T1000 (cell line): ENCODE data around the gene SYT12.

ENCODE experiments used
- DNase-seq: peaks from one replicate; lab custom pipeline; 2025; ENCODE audit warnings: mixed read lengths; lab: John Stamatoyannopoulos, UW

Gene SYT12

DNA sequence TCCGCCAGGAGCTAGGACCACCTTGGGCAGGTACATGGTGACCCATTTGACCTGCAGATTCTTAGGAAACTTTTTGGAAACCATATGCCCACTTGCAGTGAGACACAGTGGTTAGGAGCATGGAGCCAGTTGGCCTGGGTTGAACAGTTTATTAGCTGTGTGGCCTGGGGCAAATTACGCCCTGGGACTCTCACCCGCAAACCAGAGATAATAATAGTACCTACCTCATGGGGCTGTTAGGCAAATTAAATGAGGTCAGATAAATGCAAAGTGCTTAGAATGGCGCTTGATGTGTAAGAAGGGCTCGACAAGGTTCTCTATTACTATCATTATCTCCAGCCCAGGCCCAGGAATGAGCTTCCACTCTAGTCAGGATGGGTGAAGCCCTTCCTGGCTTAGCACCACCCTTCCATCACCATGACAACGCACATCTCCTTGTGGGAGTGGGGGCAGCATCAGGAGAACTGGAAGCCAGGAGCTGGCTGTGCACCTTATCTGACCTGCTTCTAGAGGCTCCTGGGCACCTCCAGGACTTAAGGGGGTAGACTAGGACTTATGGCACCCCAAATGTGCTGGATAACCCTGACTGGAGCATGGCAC is 5.1 kb downstream of the SYT12 start:
- no peak for DNase-seq

GRCh38 chr11:67029146-67029545 is 6.2 kb downstream of the SYT12 start:
- DNase-seq: no peak

GRCh38 chr11:67030976-67031375 is 8.0 kb downstream of the SYT12 start:
- DNase-seq: no peak

- no peak for DNase-seq
Observed at GRCh38 chr11:67031791-67032561, 9.0 kb downstream of the SYT12 start.

DNA sequence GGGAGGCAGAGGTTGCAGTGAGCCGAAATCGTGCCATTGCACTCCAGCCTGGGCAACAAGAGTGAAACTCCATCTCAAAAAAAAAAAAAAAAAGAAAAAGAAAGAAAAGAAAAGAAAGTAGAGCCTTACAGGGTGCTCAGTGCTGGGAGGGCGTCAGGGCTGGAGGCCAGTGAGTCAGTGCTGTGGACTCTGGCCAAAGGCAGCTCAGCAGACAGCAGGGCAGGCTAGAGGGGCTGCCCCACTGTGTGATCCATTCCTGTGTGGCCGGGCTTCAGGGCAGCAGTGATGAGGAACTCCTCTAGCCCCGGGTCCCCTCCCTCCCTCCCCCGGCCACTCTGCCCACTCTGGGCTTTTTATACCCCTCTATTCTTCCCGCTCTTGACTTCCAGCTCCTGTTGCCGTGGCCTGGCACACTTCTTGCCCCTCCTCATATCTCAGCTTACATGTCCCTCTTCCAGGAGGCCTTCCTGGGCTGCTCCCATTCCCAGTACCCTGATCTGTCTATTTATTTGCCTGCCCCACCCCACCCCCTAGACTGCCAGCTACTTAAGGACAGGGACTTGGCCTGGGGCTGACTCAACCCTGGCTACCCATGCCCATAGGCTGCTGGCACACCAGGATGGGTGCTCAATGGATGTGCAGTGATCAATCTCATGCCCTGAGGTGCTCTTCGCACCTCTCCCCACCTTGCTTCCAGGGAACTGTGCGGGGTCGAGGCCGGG is 10.1 kb downstream of the SYT12 start:
- peak; percentile 72 for DNase-seq

- DNase-seq: peak; percentile 59
Observed at GRCh38 chr11:67033661-67034166, 10.8 kb downstream of the SYT12 start.

- no peak for DNase-seq
Observed at GRCh38 chr11:67034350-67034749, 11.4 kb downstream of the SYT12 start.

DNA sequence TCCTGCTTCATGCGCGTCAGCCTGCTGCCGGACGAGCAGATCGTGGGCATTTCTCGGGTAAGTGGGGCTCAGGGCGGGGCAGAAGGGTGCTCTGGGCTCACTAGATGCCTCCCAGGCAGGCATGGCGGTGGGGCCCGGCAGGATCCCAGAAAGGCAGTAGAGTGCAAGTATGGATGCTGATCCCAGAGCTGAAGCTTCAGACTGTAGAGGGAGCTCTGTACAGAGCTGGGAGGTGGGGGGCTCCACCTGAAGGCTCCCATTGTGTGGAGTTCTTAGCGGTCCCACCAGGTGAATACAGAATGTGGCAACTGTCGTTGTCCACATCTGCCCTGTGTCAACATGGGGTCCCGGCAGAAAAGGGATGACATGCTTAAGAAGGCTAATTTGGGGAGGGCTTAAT is 17.2 kb downstream of the SYT12 start:
- no peak for DNase-seq

DNA sequence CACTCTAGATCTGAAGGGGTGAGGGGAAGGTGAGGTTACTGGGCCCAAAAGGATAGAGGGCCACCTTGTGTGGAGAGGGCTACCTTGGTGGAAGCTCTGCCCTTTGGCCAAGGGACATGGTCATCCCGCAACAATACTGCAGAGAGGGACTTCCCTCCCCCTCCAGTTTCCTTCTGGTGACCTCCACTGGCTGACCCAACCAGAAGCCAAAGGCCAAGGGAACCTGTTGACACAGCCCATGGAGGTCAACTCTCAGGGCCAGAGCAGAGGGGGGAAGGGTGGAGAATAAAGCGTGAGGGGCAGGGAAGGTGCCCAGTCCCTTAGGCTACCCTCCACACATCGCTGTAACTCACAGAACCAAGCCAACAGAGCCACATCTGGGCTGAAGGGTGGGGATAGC is 18.7 kb downstream of the SYT12 start:
- DNase-seq: no peak

DNA sequence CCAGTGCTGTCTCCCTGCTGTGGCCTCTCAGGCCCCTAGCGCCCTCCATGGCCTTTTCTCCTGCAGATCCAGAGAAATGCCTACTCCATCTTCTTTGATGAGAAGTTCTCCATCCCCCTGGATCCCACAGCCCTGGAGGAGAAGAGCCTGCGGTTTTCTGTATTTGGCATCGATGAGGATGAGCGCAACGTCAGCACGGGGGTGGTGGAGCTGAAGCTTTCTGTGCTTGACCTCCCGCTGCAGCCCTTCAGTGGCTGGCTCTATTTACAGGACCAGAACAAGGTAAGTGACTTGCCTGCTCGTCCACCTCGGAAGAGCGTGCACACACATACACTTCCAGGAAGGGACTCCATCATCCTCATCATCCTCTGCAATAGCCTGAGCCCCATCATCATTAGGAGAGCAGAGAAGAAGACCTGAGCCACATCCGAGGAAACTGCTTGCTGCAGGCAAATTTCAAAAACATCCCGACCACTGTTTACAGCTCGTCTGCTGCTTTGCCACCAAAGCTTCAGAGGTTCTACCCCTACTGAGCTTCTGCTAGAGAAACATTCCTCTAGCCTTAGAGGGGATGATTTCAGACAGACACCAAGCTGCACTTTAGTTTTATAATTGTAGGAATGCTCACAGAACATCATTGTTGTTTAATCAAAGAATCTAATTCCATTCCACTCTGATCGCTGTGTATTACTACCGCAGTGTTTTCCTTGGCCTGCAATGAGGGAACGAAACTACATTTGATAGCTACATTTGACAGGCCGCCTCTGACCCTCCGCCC is 20.8 kb downstream of the SYT12 start:
- DNase-seq: no peak

DNA sequence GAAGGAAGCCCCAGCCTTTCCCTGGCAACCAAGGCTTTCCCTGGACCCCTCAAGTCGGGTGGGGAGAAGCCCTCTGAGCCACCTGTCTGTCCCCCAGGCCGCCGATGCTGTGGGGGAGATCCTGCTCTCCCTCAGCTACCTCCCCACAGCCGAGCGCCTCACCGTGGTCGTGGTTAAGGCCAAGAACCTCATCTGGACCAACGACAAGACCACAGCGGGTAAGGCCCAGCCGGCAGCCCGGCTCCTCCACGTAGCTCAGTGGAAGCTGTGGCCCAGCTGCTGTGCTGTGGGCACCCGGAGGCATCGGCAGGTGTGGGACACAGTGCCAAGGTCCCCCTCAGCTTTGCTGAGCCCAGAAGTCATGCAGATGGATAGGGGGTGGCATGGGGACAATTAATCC is 21.6 kb downstream of the SYT12 start:
- DNase-seq: no peak

DNA sequence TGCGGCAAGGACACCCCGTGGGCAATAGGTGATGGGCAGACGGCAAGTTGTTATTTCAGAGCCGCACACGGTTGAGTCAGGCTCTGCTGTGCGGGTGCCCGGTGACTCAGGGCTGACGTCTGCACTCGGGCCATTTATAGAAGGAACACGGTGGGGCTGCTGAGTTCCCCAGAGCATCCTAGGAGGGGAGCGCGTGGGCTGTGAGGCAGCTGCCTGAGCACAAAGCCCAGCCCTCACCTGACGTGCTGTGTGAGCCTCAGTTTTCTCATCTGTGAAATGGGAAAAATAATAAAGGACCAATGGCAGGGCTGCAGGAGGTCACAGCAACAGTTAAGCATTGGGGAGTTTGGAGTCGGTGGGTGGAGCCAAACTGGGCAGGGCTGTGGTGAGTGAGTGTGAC is 22.4 kb downstream of the SYT12 start:
- peak; percentile 82 for DNase-seq

- DNase-seq: no peak
Observed at GRCh38 chr11:67048515-67049130, 25.7 kb downstream of the SYT12 start.

DNA sequence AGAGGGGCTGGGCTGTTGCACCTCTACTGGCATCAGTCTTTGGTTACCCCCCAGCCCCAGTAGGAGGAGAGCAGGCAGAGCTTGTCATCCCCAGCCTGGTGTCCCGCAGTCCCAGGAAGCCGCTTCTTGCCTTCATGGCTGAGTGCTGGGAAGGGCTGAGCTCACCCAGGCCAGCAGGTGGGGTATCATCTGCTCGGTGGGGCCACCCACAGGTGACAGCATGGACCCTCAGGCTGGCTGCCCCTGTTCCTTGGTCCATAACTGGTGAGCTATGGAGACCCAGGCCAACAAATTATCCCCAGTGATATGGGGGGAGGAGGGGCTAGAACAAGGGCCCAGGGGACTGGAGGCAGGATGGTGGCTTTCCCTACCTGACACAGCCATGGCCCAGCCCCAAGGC is 27.2 kb downstream of the SYT12 start:
- DNase-seq: no peak

GRCh38 chr11:67051180-67051893 is 28.4 kb downstream of the SYT12 start:
- no peak for DNase-seq

DNA sequence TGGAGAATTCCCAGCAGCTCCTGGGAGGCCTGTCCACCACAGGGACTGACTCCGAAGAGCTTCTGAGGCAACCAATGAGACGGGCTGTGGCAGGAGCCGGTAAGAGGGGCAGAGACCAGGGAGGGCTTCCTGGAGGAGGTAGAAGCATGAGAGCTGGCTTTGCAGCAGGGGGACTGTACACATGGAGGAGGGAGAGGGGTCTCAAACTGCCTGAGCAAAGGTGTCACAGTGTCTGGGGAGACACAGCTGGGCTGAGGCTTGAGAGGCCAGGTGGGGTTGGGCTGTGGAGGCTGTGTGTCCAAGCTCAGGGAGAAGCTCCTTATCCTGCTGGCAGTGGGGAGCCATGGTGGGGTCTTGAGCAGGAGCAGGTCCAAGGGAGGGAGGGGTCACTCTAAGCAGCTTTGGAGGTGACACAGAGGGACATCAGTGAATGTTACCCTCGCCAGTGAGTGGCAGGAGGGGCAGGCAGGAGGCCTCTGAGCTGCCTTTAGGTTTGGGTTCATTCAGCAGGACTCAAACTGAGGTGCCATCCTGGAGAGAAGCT is 29.1 kb downstream of the SYT12 start:
- no peak for DNase-seq

DNA sequence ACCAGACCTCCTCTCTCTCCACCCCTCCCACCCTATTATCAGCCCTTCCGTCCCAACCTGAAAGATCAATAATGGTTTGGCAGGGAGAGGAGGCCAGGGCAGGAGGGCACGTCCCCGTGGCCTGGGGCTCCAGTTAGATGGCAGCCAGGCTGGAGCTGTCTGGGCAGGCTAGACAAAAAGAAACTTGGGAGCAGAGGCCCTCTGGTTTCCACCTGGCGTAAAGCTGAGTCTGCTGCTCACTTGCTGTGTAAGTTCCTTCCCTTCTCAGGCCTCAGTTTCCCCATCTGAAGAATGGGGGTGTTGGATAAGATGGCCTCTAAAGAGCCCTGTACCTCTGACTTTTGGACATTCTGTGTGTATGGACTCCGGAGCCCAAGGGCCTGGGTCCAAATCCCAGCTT is 30.0 kb downstream of the SYT12 start:
- no peak for DNase-seq

DNA sequence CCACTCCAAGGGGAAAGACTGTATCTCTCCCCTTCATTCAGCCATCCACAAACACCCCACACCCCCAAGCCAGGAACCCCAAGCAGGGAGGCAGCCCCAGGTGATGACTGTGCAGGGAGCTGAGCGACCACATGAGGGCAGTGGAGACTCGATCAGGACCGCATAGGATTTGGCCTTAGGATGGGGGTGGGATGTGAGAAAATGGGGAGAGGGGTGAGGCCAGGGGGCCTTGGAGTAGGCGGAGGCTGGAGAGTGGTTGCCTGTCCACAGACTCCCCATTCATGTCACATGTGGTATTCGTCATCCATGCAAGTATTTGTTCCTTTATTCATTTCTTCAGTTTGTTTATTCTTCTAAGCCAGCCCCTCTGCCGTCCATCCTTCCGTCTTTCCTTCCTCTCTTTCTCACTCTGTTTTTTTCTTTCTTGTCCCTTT is 31.0 kb downstream of the SYT12 start:
- DNase-seq: peak; percentile 30

DNA sequence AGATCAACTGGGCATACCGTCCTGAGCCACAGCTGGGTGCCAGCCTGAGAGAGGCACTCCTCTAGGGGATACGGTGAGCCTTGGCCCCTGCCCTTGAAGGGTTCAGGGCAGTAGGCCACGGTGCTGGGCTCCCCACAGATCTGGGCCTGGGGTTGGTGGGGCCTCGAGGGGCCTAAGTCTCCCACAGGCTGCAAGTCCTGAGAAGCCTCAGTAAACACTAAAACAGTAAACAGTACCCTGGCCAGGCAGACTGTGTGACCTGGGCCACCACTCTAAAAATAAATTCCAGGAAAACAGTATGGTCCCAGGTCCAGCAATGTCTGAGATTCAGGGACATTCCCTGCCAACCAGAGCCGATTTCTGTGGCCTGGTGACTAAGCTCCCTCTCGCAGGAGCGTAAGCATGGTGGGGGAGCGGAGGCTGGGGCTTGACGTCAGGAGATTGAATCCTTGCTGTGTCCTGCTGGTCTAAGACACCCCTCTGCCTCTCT is 31.5 kb downstream of the SYT12 start:
- peak; percentile 39 for DNase-seq

GRCh38 chr11:67054836-67055523 is 32.0 kb downstream of the SYT12 start:
- DNase-seq: peak; percentile 40
